ENCODE measurements around the gene TRPM7. TPM values are rescaled to one million over a fixed set of nuclear protein-coding genes. Genes with fewer than 3 reads are reported as not detected.

The TRPM7 gene
- total RNA-seq, 1 experiment from 2014 or later: 49.6 TPM

GRCh38 chr15:50718700-50719125 lies 32.1 kb upstream of the TRPM7 start:
- intact Hi-C loops (cut with micrococcal nuclease; ENCODE audit: unreplicated experiment): no loop called here
- Histone ChIP-seq H3K36me3 (ENCODE audit: insufficient read depth, low read length, poor library complexity, severe bottlenecking) (peaks cover 11% of the 10 kb centered on the region), H3K27me3 (replicated peaks; ENCODE audit: insufficient read depth, low read depth, low read length, poor library complexity) (no peaks in the 10 kb centered on the region), H3K4me1 (ENCODE audit: insufficient read depth, low read length, poor library complexity, severe bottlenecking) (no peaks in the 10 kb centered on the region), H3K4me3 (ENCODE audit: low read depth, low read length, poor library complexity, severe bottlenecking) (no peak overlapping the region), H3K9me3 (ENCODE audit: low read depth, low read length, poor library complexity, severe bottlenecking) (no peaks in the 10 kb centered on the region), H3K27ac (ENCODE audit: low read depth, low read length, poor library complexity, severe bottlenecking) (no peak overlapping the region)
- CTCF ChIA-PET: no interaction called here
- TF ChIP-seq, protein P1, sequence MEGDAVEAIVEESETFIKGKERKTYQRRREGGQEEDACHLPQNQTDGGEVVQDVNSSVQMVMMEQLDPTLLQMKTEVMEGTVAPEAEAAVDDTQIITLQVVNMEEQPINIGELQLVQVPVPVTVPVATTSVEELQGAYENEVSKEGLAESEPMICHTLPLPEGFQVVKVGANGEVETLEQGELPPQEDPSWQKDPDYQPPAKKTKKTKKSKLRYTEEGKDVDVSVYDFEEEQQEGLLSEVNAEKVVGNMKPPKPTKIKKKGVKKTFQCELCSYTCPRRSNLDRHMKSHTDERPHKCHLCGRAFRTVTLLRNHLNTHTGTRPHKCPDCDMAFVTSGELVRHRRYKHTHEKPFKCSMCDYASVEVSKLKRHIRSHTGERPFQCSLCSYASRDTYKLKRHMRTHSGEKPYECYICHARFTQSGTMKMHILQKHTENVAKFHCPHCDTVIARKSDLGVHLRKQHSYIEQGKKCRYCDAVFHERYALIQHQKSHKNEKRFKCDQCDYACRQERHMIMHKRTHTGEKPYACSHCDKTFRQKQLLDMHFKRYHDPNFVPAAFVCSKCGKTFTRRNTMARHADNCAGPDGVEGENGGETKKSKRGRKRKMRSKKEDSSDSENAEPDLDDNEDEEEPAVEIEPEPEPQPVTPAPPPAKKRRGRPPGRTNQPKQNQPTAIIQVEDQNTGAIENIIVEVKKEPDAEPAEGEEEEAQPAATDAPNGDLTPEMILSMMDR (conservative IDR thresholded peaks at IDR 0.05; ENCODE audit: low read depth, low read length): no peak
- TF ChIP-seq EZH2 (IDR thresholded peaks at IDR 0.05; ENCODE audit: borderline replicate concordance, low read depth, low read length, poor library complexity, severe bottlenecking): no peak
- POLR2A ChIA-PET (ENCODE audit: low non-redundant PET): no interaction called here
- BruUV-seq (replicated peaks): no TSS peak
- DNase-seq (ENCODE audit: low spot score): no peak

DNA sequence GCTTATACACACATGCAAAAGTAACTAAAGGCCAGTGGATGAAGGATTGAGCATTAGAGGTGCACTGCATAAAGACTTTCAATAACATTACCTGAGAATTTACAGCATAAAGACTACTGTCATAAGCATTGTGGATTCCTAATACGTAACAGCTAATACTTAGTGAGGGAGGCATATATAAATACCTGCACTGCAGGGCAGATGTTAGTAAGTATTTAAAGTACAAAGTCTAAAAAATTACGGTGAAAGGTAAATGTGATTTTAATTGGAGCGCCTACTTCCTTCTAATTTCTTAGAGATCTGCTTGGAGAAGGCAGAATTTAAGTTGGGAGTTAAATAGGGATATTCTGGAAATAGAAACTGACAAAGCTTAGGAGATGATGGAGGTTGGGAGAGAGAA lies 25.4 kb upstream of the TRPM7 start:
- Histone ChIP-seq H3K4me1 (ENCODE audit: insufficient read depth, low read length, poor library complexity, severe bottlenecking) (no peaks in the 10 kb centered on the region), H3K9me3 (ENCODE audit: low read depth, low read length, poor library complexity, severe bottlenecking) (no peaks in the 10 kb centered on the region), H3K36me3 (ENCODE audit: insufficient read depth, low read length, poor library complexity, severe bottlenecking) (no peaks in the 10 kb centered on the region), H3K27ac (ENCODE audit: low read depth, low read length, poor library complexity, severe bottlenecking) (no peak overlapping the region), H3K4me3 (ENCODE audit: low read depth, low read length, poor library complexity, severe bottlenecking) (no peak overlapping the region), H3K27me3 (replicated peaks; ENCODE audit: insufficient read depth, low read depth, low read length, poor library complexity) (no peaks in the 10 kb centered on the region)
- no TSS peak for BruUV-seq (replicated peaks)
- TF ChIP-seq EZH2 (IDR thresholded peaks at IDR 0.05; ENCODE audit: borderline replicate concordance, low read depth, low read length, poor library complexity, severe bottlenecking): no peak
- TF ChIP-seq, protein P1 (conservative IDR thresholded peaks at IDR 0.05; ENCODE audit: low read depth, low read length): no peak
- intact Hi-C loops (cut with micrococcal nuclease; ENCODE audit: unreplicated experiment): no loop called here
- no peak for DNase-seq (ENCODE audit: low spot score)
- ChIA-PET CTCF (no interaction called here), POLR2A (ENCODE audit: low non-redundant PET) (interaction anchor here (0.5 kb wide), 1 partner anchor 8 kb away, joined by 9 read pairs; no protein-coding TSS in a partner anchor)

- TF ChIP-seq, protein P1 (conservative IDR thresholded peaks at IDR 0.05; ENCODE audit: low read depth, low read length): no peak
- no peak for TF ChIP-seq EZH2 (IDR thresholded peaks at IDR 0.05; ENCODE audit: borderline replicate concordance, low read depth, low read length, poor library complexity, severe bottlenecking)
- Histone ChIP-seq H3K27me3 (replicated peaks; ENCODE audit: insufficient read depth, low read depth, low read length, poor library complexity) (no peaks in the 10 kb centered on the region), H3K27ac (ENCODE audit: low read depth, low read length, poor library complexity, severe bottlenecking) (no peak overlapping the region), H3K9me3 (ENCODE audit: low read depth, low read length, poor library complexity, severe bottlenecking) (no peaks in the 10 kb centered on the region), H3K4me1 (ENCODE audit: insufficient read depth, low read length, poor library complexity, severe bottlenecking) (no peaks in the 10 kb centered on the region), H3K4me3 (ENCODE audit: low read depth, low read length, poor library complexity, severe bottlenecking) (no peak overlapping the region), H3K36me3 (ENCODE audit: insufficient read depth, low read length, poor library complexity, severe bottlenecking) (no peaks in the 10 kb centered on the region)
- CTCF ChIA-PET: no interaction called here
- no TSS peak for BruUV-seq (replicated peaks)
- POLR2A ChIA-PET (ENCODE audit: low non-redundant PET): no interaction called here
- no peak for DNase-seq (ENCODE audit: low spot score)
- intact Hi-C loops (cut with micrococcal nuclease; ENCODE audit: unreplicated experiment): no loop called here
These were observed 24.0 kb upstream of the TRPM7 start for GRCh38 chr15:50710585-50710984.
